Activated naive CD4-positive, alpha-beta T cell treated with anti-CD3 and anti-CD28 coated beads, Interleukin-2, amount 50 U/mL, for 16 hours (primary cell): Measurements from ENCODE around the gene ELAVL1.
A peak's percentile ranks its signal among the peaks of the same experiment; 100 is the strongest.
"Not testable (repeated sequence)": the region's sequence is repeated elsewhere in the genome, so short reads cannot be mapped to it uniquely, and the experiment has no call there.

Experiments used
- DNase-seq: peaks from one replicate; pipeline ENCODE4 v3.0.0-alpha.2; 2020

The ELAVL1 gene

DNA sequence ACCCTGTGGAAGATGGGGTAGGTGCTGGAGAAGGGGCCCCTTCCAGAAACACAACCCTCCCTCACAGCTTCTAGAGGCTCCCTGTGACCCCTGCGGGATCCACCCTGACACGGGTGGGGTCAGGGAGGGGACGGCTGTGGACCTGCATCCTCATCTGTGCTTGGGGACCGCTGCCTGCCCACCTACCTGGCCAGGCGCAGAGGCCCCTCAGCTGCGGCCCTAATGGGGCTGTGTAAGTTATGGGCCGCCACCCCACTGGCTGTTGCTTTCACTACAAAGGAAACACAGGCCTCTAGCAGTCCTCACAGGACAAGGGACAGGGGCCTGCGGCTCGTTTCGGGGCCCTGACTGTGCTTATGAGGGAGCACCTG lies 72.5 kb downstream of the ELAVL1 start:
- no peak for DNase-seq

- DNase-seq: no peak
These were observed 73.0 kb downstream of the ELAVL1 start for GRCh38 chr19:7932276-7932929.

DNA sequence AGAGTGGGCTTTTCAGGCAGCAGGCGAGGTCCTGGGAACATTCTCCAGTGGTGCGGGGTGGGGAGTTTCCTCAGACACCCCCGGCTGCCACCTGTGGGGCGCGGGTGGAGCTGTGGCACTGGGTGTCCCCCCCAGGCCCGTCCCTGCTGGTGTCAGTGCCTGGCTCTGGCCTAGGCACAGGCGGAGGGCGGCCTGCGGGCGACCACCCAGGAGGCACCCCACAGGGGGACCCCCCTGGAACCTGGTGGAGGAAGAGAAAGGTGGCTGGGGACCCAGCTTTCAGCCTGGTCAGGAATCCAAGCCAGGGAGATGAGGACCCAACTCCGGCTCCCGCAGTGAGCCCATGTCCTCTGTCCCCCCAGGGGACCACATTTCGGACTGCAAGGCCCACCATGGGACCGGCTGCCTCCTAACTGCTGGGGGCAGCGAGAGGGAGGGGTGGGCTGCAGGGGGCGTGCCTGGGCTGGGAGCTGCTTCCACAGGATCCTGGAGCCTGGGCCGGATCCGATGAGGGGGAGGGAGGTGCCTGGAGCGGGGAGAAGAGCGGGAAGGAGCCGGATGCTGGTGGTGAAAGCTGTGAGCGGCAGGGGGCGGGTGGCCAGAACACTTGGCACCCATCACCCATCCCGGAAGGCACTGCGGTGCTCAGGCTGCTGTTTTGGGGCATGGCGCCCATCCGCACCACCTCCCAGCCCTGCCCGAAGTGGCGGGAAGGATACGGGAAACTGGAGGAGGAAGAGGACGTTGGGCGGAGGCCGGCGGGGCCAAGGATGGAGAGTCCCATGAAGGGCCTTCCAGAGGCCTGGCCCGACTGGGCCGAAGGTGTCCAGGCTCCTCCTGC lies 74.0 kb downstream of the ELAVL1 start:
- no peak for DNase-seq

DNA sequence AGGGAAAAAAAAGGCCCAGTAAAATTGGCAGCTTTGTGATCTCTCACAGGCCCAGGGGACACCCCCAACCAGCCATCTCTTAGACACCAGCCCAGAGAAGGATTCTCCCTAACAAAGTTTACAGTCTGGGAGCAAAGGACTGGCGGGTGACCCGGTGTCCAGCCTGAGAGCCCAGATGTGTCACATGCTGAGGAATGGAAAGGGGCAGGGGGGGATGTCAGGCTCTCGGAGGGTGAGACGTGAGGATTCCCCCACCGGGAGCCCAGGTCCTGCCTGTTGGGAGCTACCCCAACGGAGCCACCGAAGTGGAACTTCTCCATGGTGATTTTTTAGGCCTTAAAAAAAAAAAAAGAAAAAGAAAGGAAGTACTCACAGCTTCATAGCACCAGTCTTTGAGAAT lies 74.7 kb downstream of the ELAVL1 start:
- no peak for DNase-seq

- DNase-seq: not testable (repeated sequence)
These were observed 75.4 kb downstream of the ELAVL1 start for GRCh38 chr19:7930030-7930429.

- DNase-seq: peak; percentile 65
These were observed 76.4 kb downstream of the ELAVL1 start for GRCh38 chr19:7928741-7929701.

GRCh38 chr19:7928334-7928706 lies 77.1 kb downstream of the ELAVL1 start:
- DNase-seq: no peak

- no peak for DNase-seq
These were observed 77.7 kb downstream of the ELAVL1 start for GRCh38 chr19:7927605-7928333.

DNA sequence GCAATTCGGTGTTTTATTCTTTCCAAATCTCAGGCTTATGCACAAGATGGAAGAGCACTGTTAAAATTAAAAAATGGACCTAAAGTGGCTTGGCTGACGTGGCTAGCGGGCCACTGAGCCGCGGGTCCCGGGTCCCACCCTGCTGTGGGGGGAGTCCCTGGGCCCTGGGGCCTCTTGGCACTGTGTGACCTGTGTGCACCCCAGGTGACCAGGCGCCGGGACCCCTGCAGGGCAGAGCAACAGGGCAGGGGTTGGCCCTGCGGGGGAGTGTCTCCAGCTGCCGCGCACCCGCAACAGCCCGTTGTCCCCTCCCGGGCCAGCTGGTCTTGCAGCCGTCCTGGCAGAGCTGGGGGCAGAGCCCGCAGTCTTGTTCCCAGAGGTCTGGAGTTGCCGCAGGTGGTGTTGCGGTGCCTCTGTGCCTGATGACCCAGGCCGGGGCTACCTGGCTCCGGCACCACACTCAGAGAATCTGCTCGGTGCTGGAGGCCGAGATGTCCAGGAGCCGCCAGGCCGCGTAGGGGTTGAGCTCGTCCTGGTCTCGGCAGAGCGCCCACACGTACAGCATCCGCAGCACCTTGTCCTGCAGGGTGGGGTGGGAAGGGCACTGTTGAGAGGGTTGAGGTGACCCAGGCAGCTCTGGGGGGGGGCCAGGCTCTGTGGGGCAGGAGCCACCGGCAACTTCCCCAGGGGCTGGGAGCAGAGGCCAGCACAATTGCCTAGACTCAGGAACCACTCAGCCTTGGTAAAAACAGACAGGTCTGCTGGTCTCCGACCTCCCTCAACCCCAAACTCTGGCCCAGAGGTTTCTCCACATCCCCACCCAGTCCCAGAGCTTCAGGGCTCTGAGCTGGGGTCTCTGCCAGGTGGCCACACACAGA lies 78.5 kb downstream of the ELAVL1 start:
- DNase-seq: no peak

DNA sequence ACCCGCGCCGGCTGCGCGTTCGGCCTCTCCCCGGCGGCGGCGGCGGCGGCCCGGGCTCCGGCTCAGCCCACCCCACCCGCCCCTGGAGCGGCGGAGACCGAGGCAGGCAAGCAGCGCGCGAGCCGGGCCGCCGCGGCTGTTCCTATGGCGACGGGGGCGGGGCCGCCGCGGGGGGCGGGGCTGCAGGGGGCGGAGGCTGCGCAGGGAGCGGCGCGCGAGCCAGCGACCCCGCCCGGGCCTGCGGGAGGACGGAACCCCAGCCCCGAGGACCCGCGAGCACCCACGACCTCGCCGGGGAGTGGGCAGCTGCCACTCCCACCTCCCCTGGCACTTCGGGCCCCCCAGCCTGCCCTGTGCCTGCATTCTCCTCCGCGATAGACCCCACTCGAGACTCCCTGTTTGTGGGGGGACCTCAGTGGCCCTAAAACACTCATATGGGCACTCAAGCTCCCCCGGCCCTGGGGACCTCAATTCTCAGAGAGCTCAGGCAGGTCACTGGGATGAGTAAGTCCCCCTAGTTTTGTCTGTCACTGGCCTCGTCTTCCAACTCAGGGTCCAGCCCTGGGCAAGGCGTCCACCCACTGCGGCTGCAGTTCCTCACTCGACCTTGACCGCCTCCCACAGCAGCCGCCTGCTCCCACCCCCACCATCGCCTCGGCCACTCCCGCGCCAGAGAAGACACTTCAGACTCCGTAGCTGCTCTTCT lies 79.3 kb downstream of the ELAVL1 start, which contains the start of gene CTXN1:
Gene CTXN1 (minus strand): TSS at position 115 of the 706 bp plus-strand sequence. CDS start 597 bp downstream, outside the sequence.
- DNase-seq: peak; percentile 79

GRCh38 chr19:7925171-7925851 lies 80.1 kb downstream of the ELAVL1 start:
- DNase-seq: peak; percentile 81

GRCh38 chr19:7924651-7925170 lies 80.7 kb downstream of the ELAVL1 start:
- no peak for DNase-seq

GRCh38 chr19:7924241-7924640 lies 81.2 kb downstream of the ELAVL1 start:
- DNase-seq: no peak

DNA sequence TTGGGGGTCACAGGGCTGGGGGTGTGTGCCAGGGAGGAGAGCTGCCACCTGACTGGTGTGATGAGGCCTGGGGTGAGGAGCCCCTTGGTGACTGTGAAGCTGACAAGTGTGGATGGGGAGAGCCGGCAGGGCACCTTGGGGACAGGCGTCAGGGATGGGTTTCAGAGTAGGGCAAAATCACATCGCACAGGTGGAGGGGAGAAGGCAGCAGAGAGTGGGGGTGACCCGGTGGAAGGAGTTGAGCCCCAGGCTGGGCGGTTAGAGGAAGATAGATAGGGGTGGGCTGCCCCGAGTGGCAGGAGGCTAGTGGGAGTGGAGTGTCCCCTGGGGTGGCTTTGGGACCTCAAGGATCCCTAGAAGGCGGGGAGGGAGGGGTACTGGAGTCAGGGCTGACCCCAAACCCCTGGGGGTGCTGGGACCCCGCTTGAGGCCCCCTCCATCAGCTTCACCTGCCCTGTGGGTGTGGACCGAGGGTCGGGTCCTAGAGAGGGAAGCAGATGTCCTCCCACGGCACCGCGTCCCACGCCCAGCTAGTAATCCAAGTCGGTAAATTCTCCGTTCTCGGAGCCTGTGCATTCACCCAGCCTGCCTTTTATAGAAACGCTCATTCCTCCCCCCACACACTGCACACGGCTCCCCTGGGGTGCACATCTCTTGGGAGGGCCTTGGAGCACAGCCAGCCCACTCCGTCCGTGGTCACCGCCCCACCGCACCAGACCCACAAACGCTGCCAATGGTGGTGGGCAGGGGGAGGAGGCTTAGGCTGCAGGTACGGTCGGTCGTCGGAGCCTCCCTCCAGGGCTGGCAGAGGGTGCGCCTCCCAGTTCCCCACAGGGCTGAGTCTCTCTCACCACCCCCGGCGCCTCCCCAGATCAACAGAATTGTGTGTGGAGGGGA lies 81.9 kb downstream of the ELAVL1 start:
- DNase-seq: no peak

DNA sequence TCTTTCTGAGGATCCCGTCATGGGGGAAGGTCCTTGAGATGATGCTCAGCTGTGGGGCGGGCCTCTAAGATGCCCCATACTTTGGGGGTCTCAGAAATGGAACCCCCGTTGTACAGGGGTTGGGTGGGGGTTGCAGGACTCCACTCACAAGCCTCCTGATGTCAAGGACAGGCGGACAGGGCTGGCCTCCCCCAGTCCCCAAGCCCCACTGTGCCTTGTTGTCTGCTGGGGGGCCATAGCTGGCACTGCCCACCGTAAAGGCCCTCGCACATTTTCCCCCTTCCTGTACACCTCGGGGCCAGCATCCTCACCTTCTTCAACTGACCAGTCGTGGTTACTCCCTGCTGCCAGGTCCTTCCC lies 82.6 kb downstream of the ELAVL1 start:
- no peak for DNase-seq

GRCh38 chr19:7921967-7922835 lies 83.2 kb downstream of the ELAVL1 start:
- no peak for DNase-seq

DNA sequence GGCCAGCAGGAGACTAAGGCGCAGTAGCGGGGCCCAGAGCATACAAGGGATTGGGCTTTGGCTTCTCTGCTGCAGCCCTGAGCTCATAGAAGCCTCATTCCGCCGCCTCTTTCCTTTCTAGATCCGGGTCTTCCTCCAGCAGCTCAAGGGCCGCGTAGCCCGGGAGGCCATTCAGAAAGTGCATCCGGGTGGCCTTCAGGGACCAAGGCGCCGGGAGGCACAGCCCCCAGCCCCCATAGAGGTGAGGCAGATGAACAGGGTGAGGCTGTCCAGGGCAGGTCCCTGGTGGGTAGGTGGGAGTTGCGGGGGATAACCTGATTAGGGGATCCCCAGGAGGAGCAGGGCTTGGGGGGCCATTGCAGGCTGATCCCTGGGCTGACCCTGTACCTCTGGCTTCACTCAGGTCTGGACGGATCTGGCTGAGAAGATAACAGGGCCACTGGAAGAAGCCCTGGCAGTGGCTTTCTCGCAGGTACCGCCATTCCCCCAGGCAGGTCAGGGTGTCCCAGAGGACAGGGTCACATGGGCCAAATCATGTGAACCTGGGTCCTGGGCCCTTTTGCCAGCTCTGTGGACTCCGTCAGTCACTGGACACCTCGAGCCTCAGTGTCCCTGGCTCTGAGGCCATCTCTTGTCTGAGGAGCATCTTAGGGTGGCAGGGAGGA lies 84.0 kb downstream of the ELAVL1 start:
- no peak for DNase-seq
